WTC11 (cell line): ENCODE measurements around the gene SPDEF. TPM values are rescaled to one million over a fixed set of nuclear protein-coding genes. Genes with fewer than 3 reads are reported as not detected.

Experiments used
- ATAC-seq: fragments of 200-7000 bp; cut with Tn5 transposase; 2 replicates; pipeline ENCODE4 v1.10.0; 2021; ENCODE audit warnings: mild to moderate bottlenecking, moderate library complexity
- CTCF ChIA-PET: fragments of 300-600 bp; sonication (Branson Sonifier 250); formaldehyde crosslinking; loops from one replicate; lab custom pipeline; 2021; ENCODE audit warnings: antibody characterized with exemption; lab: Charles Lee
- POLR2A ChIA-PET: fragments of 350-600 bp; sonication (Branson Sonifier 250); formaldehyde crosslinking; loops from one replicate; lab custom pipeline; 2021; ENCODE audit warnings: antibody characterized with exemption; lab: Charles Lee
- DNase-seq: peaks from one replicate; pipeline ENCODE4 v3.0.0; 2021; ENCODE audit warnings: low spot score
- H3K27ac Mint-ChIP-seq: 2 replicates; pipeline ENCODE4 v1.8.0; 2021; ENCODE audit warnings: mixed read lengths
- H3K27me3 Mint-ChIP-seq: 2 replicates; pipeline ENCODE4 v1.8.0; 2021; ENCODE audit warnings: low read depth, mild to moderate bottlenecking, moderate library complexity, mixed read lengths
- H3K36me3 Mint-ChIP-seq: 2 replicates; pipeline ENCODE4 v1.8.0; 2021; ENCODE audit warnings: mixed read lengths
- H3K4me1 Mint-ChIP-seq: 2 replicates; pipeline ENCODE4 v1.8.0; 2022; ENCODE audit warnings: mixed read lengths
- H3K4me3 Mint-ChIP-seq: 2 replicates; pipeline ENCODE4 v1.8.0; 2021; ENCODE audit warnings: mild to moderate bottlenecking, moderate library complexity, mixed read lengths
- H3K9me3 Mint-ChIP-seq: 2 replicates; pipeline ENCODE4 v1.8.0; 2021; ENCODE audit warnings: mixed read lengths
- AR ChIP-seq: fragments of 250-450 bp; sonication (Bioruptor Pico); IDR thresholded peaks from 2 replicates; pipeline ENCODE4 v1.9.0; 2021; ENCODE audit warnings: mild to moderate bottlenecking
- ATF3 ChIP-seq: sonication (generic); formaldehyde crosslinking; conservative IDR thresholded peaks from 2 replicates; pipeline ENCODE4 v1.8.1; 2022; ENCODE audit warnings: mild to moderate bottlenecking, missing genetic modification reagents
- CREM ChIP-seq: sonication (generic); formaldehyde crosslinking; IDR thresholded peaks from 2 replicates; pipeline ENCODE4 v1.8.1; 2022; ENCODE audit warnings: mild to moderate bottlenecking, missing genetic modification reagents, moderate library complexity
- E2F4 ChIP-seq: sonication (generic); formaldehyde crosslinking; IDR thresholded peaks from 2 replicates; pipeline ENCODE4 v1.8.1; 2022; ENCODE audit warnings: low read depth, mild to moderate bottlenecking, moderate library complexity, missing genetic modification reagents, borderline replicate concordance
- FOXP1 ChIP-seq: sonication (generic); formaldehyde crosslinking; IDR thresholded peaks from 2 replicates; pipeline ENCODE4 v1.8.0; 2022; ENCODE audit warnings: missing genetic modification reagents, mild to moderate bottlenecking, moderate library complexity, borderline replicate concordance
- GTF2I ChIP-seq: fragments of 250-450 bp; sonication (Bioruptor Pico); conservative IDR thresholded peaks from 2 replicates; pipeline ENCODE4 v1.4.0; 2021; ENCODE audit warnings: mild to moderate bottlenecking
- JAZF1 ChIP-seq: fragments of 250-450 bp; sonication (Bioruptor Pico); IDR thresholded peaks from 2 replicates; pipeline ENCODE4 v1.9.0; 2021; ENCODE audit warnings: moderate library complexity, mild to moderate bottlenecking, inconsistent platforms
- MAX ChIP-seq: sonication (generic); formaldehyde crosslinking; IDR thresholded peaks from 2 replicates; pipeline ENCODE4 v1.8.0; 2022; ENCODE audit warnings: mild to moderate bottlenecking, missing genetic modification reagents
- MLX ChIP-seq: sonication (generic); formaldehyde crosslinking; IDR thresholded peaks from 2 replicates; pipeline ENCODE4 v1.8.1; 2023; ENCODE audit warnings: mild to moderate bottlenecking, missing genetic modification reagents, moderate library complexity
- NFE2L1 ChIP-seq: sonication (generic); formaldehyde crosslinking; IDR thresholded peaks from 2 replicates; pipeline ENCODE4 v1.8.1; 2023; ENCODE audit warnings: missing genetic modification reagents
- NFYB ChIP-seq: sonication (generic); formaldehyde crosslinking; conservative IDR thresholded peaks from 2 replicates; pipeline ENCODE4 v1.8.0; 2022; ENCODE audit warnings: low read depth, missing genetic modification reagents
- OVOL2 ChIP-seq: fragments of 250-450 bp; sonication (Bioruptor Pico); IDR thresholded peaks from 2 replicates; pipeline ENCODE4 v1.9.0; 2021; ENCODE audit warnings: mild to moderate bottlenecking, borderline replicate concordance
- SMAD3 ChIP-seq: sonication (generic); formaldehyde crosslinking; IDR thresholded peaks from 2 replicates; pipeline ENCODE4 v1.8.0; 2022; ENCODE audit warnings: missing genetic modification reagents, mild to moderate bottlenecking, borderline replicate concordance
- SOX15 ChIP-seq: fragments of 250-450 bp; sonication (Bioruptor Pico); IDR thresholded peaks from 2 replicates; pipeline ENCODE4 v1.9.0; 2021; ENCODE audit warnings: mild to moderate bottlenecking
- TEAD1 ChIP-seq: sonication (generic); formaldehyde crosslinking; IDR thresholded peaks from 2 replicates; pipeline ENCODE4 v1.8.0; 2022; ENCODE audit warnings: mild to moderate bottlenecking, missing genetic modification reagents
- TEAD4 ChIP-seq: sonication (generic); formaldehyde crosslinking; IDR thresholded peaks from 2 replicates; pipeline ENCODE4 v1.8.0; 2022; ENCODE audit warnings: mild to moderate bottlenecking, missing genetic modification reagents
- ZNF396 ChIP-seq: fragments of 250-450 bp; sonication (Bioruptor Pico); IDR thresholded peaks from 2 replicates; pipeline ENCODE4 v1.8.0; 2021; ENCODE audit warnings: mild to moderate bottlenecking, moderate library complexity, borderline replicate concordance
- ZNF671 ChIP-seq: fragments of 250-450 bp; sonication (Bioruptor Pico); IDR thresholded peaks from 2 replicates; pipeline ENCODE4 v1.8.0; 2021; ENCODE audit warnings: mild to moderate bottlenecking
- ZSCAN18 ChIP-seq: fragments of 250-450 bp; sonication (Bioruptor Pico); IDR thresholded peaks from 2 replicates; pipeline ENCODE4 v2.1.2; 2022; ENCODE audit warnings: mild to moderate bottlenecking, moderate library complexity
- total RNA-seq: library from RNA; stranded (reverse); gene quantifications from 3 replicates; pipeline ENCODE4 v1.2.3, GENCODE V29; 2021

SPDEF gene
- total RNA-seq, 1 experiment from 2014 or later: 0.72 TPM

GRCh38 chr6:34547701-34548644 lies 8.2 kb downstream of the SPDEF start:
- TF ChIP-seq NFE2L1 (CRISPR knock-in tag) (no peak), TEAD4 (no peak), AR (CRISPR knock-in tag) (no peak), E2F4 (CRISPR knock-in tag) (no peak), ZNF671 (CRISPR knock-in tag) (no peak), ZNF396 (CRISPR knock-in tag) (no peak), NFYB (CRISPR knock-in tag) (no peak), ATF3 (no peak), TEAD1 (CRISPR knock-in tag) (no peak), FOXP1 (CRISPR knock-in tag) (no peak)
- H3K27me3 Mint-ChIP-seq: no peaks in the 10 kb centered on the region
- H3K9me3 Mint-ChIP-seq: no peaks in the 10 kb centered on the region
- no peaks in the 10 kb centered on the region for H3K36me3 Mint-ChIP-seq
- POLR2A ChIA-PET: no interaction called here
- CTCF ChIA-PET: interaction anchor here (0.6 kb wide), 1 partner anchor 61 kb away, joined by 4 read pairs; no protein-coding TSS in a partner anchor
- no peak overlapping the region for H3K4me3 Mint-ChIP-seq
- ATAC-seq: no peak
- H3K4me1 Mint-ChIP-seq: 0 out of 2 replicates have a peak, but pooled peaks cover 2% of the 10 kb centered on the region
- DNase-seq: no peak
- no peak overlapping the region for H3K27ac Mint-ChIP-seq

GRCh38 chr6:34546551-34547321 lies 9.4 kb downstream of the SPDEF start:
- H3K9me3 Mint-ChIP-seq: no peaks in the 10 kb centered on the region
- H3K36me3 Mint-ChIP-seq: no peaks in the 10 kb centered on the region
- no peak for DNase-seq
- ChIA-PET CTCF (interaction anchor here (0.6 to 1.4 kb wide), 6 partner anchors 15 to 694 kb away, joined by 3 to 6 read pairs (median 4); no protein-coding TSS in a partner anchor), POLR2A (no interaction called here)
- H3K4me3 Mint-ChIP-seq: no peak overlapping the region
- ATAC-seq: no peak
- TF ChIP-seq TEAD1 (CRISPR knock-in tag) (no peak), GTF2I (CRISPR knock-in tag) (no peak), OVOL2 (no peak), SOX15 (no peak), ZSCAN18 (CRISPR knock-in tag) (no peak), JAZF1 (CRISPR knock-in tag) (no peak), MAX (no peak), MLX (CRISPR knock-in tag) (no peak), SMAD3 (CRISPR knock-in tag) (no peak), CREM (no peak)
- 0 out of 2 replicates have a peak, but pooled peaks cover 2% of the 10 kb centered on the region for H3K4me1 Mint-ChIP-seq
- H3K27me3 Mint-ChIP-seq: no peaks in the 10 kb centered on the region
- H3K27ac Mint-ChIP-seq: no peak overlapping the region
